Peyer's patch (tissue), 4 donors: ENCODE data around the gene ZAR1.

Experiments
- CTCF ChIP-seq, 6 experiments: fragments of 450-650 bp in 4 of 6; fragments of 200-600 bp in 2 of 6; sonication (generic) in 1 of 6; IDR thresholded peaks; one replicate each; pipeline ENCODE4 v1.5.1; 2017 to 2019; ENCODE audit warnings: antibody characterized with exemption in 6 of 6, mild to moderate bottlenecking in 3 of 6, moderate library complexity in 1 of 6
- POLR2A ChIP-seq, 2 donors: fragments of 450-650 bp; IDR thresholded peaks; one replicate each; pipeline ENCODE4 v1.5.1; 2017; ENCODE audit warnings: antibody characterized with exemption in 2 of 2, mild to moderate bottlenecking in 2 of 2, moderate library complexity in 2 of 2

GRCh38 chr4:48449151-48449550, 40.9 kb upstream of the ZAR1 start:
- TF ChIP-seq CTCF (IDR thresholded peaks at IDR 0.05), result no peak
- no peak for TF ChIP-seq POLR2A (IDR thresholded peaks at IDR 0.05)
